Upper lobe of left lung (tissue), 4 donors: ENCODE data around the gene BANP.
"Not testable (repeated sequence)": the region's sequence is repeated elsewhere in the genome, so short reads cannot be mapped to it uniquely, and the experiment has no call there.

Experiments used
- CTCF ChIP-seq, 6 experiments: fragments of 450-650 bp in 4 of 6; fragments of 200-600 bp in 2 of 6; sonication (generic) in 2 of 6; IDR thresholded peaks; one replicate each; pipeline ENCODE4 v1.5.1; 2016 to 2019; ENCODE audit warnings: antibody characterized with exemption in 6 of 6
- EP300 ChIP-seq, 4 donors: sonication (generic); formaldehyde crosslinking; IDR thresholded peaks; one replicate each; pipeline ENCODE4 v1.5.1; 2017; ENCODE audit warnings: antibody characterized with exemption in 4 of 4, control low read depth in 2 of 4
- POLR2A ChIP-seq, 4 donors: fragments of 450-650 bp; IDR thresholded peaks; one replicate each; pipeline ENCODE4 v1.5.1; 2016 to 2017; ENCODE audit warnings: antibody characterized with exemption in 4 of 4, mild to moderate bottlenecking in 2 of 4
- POLR2AphosphoS5 ChIP-seq, 2 donors: sonication (generic); formaldehyde crosslinking; IDR thresholded peaks; one replicate each; pipeline ENCODE4 v1.5.1; 2017; ENCODE audit warnings: antibody characterized with exemption in 2 of 2

GRCh38 chr16:88030961-88031360 is 79.7 kb downstream of the BANP start:
- TF ChIP-seq CTCF, POLR2A, EP300, POLR2AphosphoS5 (IDR thresholded peaks at IDR 0.05): not testable (repeated sequence)
